ENCODE measurements around the gene LAGE3.
A peak's percentile ranks its signal among the peaks of the same experiment; 100 is the strongest.

LAGE3 gene

DNA sequence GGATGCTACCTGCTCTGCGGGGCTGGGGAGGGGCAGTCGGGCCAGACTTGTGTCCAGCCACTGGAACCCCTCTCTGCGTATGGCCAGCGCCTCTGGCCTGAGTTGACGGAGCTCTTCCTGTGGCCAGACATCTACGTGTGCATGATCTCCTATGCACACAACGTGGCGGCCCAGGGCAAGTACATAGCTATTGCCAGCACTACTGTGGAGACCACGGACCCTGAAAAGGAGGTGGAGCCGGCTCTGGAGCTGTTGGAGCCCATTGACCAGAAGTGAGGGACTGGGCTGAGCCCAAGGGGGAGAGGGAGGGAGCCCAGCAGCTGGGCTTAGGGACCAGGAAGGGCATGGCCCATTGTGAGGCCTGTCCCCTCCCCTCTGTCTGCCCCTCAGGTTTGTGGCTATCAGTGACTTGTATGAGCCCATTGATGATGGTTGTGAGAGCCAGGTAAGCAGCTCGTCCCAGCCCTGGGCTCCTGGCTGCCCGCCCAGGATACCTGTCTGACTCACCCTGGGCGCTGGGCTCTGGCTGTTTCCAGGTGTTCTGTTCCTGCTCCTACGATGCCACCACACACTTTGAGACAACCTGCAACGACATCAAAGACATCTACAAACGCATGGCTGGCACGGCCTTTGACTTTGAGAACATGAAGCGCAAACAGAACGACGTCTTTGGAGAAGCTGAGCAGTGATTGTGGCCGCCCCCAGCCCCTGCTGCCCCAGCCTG lies 36.9 kb downstream of the LAGE3 start:
- TF ChIP-seq, protein P1, sequence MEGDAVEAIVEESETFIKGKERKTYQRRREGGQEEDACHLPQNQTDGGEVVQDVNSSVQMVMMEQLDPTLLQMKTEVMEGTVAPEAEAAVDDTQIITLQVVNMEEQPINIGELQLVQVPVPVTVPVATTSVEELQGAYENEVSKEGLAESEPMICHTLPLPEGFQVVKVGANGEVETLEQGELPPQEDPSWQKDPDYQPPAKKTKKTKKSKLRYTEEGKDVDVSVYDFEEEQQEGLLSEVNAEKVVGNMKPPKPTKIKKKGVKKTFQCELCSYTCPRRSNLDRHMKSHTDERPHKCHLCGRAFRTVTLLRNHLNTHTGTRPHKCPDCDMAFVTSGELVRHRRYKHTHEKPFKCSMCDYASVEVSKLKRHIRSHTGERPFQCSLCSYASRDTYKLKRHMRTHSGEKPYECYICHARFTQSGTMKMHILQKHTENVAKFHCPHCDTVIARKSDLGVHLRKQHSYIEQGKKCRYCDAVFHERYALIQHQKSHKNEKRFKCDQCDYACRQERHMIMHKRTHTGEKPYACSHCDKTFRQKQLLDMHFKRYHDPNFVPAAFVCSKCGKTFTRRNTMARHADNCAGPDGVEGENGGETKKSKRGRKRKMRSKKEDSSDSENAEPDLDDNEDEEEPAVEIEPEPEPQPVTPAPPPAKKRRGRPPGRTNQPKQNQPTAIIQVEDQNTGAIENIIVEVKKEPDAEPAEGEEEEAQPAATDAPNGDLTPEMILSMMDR (conservative IDR thresholded peaks at IDR 0.05) = no peak
- H3K27ac ChIP-seq = no peak overlapping the region

DNA sequence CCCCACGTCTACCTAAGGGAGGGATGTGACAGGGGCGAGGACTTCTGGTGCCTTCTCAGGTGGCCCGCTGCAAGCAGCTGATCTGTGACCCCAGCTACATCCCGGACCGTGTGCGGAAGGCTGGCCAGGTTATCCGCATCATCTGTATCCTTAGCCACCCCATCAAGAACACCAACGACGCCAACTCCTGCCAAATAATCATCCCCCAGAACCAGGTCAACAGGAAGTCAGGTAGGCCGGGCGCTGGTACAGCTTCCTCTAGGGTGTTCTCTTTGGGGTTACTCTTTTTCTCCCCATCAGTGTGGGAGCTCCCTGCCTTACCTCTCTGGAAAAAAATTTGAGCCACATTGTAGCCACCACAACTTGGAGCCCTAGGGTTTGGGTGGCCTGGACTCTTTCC lies 37.5 kb downstream of the LAGE3 start:
- no peak overlapping the region for H3K27ac ChIP-seq
- TF ChIP-seq, protein P1 (conservative IDR thresholded peaks at IDR 0.05) = no peak

DNA sequence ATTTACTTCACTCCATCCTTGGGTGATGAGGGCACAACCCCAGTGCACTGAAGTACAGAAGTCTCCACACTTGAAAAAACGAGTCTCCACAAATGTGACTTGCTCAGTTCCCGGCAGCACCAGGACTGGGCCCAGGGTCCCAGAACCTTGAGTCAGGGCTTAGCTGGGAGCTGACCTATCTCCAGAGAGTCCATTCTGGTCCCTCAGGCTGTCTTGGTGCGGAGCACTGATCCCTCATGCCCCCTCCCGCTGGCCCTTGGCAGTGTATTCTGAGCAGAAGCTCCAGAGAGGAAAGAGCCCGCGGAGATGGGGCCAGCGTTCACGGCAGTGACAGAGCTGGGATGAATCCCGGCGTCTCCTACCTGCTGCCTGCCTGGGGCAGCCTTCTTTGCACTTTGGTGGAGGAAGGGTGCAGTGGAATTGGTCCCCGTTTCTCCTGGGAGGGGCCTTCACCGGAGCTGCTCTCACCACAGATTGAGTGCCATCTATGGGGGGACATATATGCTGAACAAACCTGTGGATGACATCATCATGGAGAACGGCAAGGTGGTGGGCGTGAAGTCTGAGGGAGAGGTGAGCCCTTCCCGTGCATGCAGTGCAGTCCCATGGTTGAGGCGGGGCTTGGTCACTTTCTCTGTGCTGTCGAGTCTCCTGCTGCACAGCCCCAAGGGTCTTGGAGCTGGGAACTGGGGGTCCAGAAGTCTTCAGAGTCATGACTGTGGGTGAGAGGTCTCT lies 38.3 kb downstream of the LAGE3 start:
- TF ChIP-seq, protein P1 (conservative IDR thresholded peaks at IDR 0.05) = no peak
- no peak overlapping the region for H3K27ac ChIP-seq

DNA sequence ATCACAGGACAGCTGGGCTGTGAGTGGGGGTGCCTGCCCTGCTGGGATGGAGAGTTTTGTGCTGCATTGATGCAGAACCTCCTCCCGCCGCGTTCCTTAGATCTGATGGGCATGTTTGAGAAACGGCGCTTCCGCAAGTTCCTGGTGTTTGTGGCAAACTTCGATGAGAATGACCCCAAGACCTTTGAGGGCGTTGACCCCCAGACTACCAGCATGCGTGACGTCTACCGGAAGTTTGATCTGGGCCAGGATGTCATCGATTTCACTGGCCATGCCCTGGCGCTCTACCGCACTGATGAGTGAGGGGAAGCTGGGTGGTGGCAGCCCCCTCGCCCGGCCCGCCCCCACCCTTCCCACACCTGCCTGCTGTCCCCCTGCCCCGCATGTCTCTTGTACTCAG lies 39.2 kb downstream of the LAGE3 start:
- TF ChIP-seq, protein P1 (conservative IDR thresholded peaks at IDR 0.05) = no peak

DNA sequence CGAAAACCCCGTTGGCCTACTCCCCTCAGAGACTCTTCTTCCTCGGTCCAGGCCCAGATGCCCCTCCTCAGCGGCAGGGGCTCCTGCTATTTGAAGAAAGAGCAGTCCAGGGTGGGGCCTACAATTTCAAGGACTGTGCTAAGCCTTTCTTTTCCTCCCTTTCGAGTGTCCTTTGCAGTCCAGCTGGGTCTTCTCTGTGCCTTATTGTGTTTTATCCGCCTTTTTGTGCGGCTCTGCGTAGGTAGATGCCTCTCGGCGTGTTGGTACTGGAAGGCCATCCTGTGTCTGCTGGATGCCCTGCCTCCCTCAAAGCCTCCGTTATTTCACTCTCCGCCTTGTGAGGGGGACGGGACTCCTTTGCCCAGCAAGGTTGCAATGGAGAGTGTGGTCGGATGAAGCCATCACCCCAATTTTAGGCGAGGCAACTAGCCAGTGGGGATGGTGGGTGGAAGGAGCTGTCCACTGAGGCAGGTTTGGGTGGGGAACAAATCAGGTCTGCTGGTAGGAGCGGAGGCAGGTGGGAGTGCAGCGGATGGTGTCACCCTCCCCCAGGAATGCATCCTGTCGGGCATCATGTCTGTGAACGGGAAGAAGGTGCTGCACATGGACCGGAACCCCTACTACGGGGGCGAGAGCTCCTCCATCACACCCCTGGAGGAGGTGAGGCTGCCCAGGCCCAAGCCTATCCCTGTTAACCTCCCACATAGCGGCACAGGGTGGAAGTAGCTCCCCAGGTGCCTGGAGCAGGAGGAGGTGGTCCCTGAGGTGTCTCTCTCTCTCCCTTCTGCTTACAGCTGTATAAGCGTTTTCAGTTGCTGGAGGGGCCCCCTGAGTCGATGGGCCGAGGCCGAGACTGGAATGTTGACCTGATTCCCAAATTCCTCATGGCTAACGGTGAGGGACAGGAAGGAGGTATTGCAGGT lies 40.8 kb downstream of the LAGE3 start:
- TF ChIP-seq, protein P1 (conservative IDR thresholded peaks at IDR 0.05) = no peak
- H3K27ac ChIP-seq = peak overlapping the region; percentile 84; the same call in 1 of the 2 replicates

More for the DNA sequence above, 39.2 kb downstream of the LAGE3 start:
- no peak overlapping the region for H3K27ac ChIP-seq

DNA sequence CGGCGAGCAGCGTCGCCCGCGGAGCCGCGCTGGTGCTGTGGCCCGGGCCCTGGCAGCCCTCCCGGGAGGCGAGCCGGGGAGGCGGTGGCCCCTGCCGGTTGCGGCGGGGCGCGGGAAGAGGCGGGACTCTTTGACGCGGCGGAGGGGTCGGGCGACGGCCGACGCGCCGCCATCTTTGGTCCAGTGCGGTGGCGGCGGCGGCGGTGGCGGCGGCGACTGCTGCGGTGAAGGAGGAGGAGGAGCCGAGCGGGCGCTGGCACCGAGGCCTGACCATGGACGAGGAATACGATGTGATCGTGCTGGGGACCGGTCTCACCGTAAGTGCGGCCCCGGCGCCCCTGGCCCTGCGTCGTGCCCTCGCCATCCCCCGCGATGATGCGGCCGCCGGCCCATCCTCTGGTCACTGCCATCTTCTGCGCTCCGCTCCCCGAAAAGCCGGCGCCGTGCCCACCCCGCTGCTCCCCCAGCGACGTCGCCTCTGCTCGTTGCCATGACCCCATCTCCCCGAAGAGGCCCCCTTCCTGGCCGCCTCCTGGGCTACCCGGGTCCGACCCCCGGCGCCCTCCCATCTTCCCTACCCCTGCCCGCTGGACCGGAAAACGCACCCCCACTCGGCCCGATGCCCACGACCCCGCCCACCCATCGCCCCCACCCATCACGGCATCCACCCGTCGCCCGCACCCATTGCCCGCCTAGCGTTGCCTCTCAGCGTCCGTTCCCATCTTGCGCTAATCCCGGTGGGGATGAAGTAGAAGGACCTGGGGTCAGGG lies 41.9 kb downstream of the LAGE3 start, which contains the start of gene GDI1:
TSS of gene GDI1 (plus strand) at position 172 of the 770 bp plus-strand sequence. CDS start at position 273, 101 bp downstream.
- TF ChIP-seq, protein P1 (conservative IDR thresholded peaks at IDR 0.05) = no peak

More for the DNA sequence above, 41.9 kb downstream of the LAGE3 start, which contains the start of gene GDI1:
- peak within 1 kb of the TSS; percentile 84 for H3K27ac ChIP-seq
